GM21390 (cell line): ENCODE measurements around the gene MPRIP.
"Not testable (repeated sequence)": the region's sequence is repeated elsewhere in the genome, so short reads cannot be mapped to it uniquely, and the experiment has no call there.

Source experiments
- ATAC-seq: cut with Tn5 transposase; IDR thresholded peaks from one replicate; pipeline ENCODE4 v1.9.1; 2021; ENCODE audit not compliant: unreplicated experiment

The MPRIP gene

DNA sequence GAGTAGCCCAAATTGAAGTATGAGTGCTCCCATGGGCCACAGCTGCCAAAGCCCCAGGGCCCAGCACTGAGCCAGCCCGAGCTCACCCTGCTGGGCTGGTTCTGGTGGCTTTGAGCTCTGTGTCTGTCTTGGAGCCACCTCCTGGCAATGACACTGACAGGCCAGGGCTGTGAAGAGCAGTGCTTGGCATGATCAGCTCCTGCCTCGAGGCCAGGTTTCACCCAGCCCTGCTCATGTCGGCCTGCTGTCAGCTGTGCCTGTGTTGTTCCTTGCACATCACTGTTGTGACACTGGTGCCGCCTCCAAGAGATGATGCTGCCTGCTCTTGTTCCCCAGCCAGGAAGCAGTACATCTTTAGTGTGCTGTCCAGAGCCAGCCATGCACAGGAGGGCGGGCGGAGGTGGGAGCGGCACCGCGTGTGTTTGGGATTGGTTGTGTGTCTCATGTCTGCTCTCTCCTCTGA is 137.9 kb downstream of the MPRIP start:
- no peak for ATAC-seq

DNA sequence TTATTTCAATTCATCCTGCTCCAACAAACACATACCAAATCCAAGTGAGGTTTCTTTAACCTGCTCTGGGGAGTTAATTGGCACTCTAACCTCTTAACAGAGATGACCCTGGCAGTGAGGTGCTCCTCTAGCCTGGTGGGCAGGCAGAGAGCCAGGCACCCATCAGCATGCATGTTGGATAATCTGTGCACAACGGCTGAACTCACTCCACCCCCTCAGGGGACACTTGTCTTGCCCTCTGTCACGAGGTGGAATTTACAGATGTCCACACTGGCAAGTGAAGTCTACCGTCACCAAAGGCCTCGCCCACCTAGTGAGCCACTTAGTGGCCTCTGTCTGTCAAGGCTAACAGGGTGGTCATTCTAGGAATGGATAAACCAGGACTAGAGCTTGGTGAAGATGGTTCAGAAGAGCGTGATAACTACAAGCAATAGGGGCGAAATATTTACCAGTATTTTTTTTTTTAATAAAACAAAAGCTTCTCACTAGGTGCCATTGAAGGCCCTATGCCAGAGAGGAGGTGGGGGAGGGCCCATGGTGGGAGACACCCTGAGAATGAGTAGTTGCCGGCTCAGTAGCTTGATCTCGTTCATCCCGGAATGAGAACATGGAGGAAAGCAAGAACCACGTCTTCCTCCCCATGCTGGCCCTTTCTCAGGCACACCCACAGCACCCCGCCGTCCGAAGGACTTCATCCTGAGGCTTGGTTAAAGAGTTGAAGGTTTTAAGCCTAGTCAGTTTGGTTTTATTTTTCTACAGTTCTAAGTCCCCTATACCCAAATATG is 138.7 kb downstream of the MPRIP start:
- ATAC-seq, result no peak

DNA sequence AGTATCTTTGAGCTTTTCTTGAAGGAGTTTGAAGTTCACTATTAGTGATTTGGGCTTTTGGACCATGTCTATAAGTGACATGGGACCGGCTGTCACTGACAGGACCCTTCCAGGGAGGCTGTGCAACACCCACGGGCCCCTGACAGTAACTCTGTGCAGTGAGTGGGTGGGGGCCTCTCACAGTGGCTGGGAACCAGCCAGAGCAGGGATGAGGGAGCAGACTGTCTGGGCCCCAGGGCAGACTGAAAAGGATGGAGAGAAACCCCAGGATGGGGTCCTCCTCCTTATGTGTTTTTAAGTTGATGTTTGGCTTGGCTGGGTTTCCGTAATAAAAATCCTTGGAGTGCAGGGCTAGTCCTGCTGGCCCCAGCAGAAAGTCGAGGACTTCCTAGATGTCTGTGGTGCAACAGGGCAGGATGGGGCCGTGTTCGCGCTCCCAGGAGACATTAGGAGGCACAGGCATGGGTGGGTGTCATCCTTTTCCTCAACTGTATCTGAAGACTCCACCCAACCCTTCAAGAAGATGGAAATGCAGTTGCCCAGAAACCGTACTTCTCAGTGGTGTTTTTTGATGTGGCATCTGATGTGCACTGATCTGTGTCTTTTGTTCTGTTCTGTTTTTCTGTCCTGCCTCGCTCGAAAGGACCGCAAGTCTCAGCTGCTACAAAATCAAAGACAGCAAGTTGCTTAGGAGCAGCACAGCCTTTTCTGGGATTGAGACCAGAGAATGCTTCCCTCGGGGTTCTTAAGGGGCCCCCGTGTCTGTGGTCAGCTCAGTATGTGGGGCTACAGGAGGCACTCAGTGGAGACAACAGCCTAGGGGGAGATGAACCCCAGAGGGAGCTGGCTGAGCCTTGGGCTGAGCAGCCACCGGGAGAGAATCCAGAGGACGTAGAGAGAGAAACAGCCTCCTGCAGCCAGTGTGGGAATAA is 139.7 kb downstream of the MPRIP start:
- ATAC-seq, result no peak

DNA sequence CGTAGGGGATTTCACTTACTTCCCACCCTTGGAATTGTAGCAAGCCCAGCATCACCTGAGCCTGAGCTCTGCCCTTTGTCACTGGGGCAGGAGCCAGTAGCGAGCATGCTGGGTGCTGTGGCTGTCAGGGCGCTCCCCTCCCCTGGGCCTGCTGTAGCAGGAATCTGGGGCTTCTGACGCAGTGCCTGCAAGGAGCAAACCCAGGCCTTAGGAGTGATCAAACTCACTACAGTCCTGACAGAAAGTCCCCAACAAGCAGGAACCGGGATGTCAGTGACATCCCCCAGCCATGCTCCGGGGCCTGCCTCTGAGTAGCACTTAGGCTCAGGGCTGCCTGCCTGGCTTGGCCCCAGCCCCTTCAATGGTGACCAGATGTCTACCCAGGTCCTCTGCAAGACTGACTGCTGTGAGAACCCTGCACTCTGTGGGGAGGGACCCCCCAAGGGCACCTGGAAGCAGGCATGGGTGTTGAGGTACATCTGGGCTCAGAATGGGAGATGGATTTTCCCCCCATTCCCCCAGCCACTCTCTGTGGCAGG is 140.4 kb downstream of the MPRIP start:
- ATAC-seq, result no peak

DNA sequence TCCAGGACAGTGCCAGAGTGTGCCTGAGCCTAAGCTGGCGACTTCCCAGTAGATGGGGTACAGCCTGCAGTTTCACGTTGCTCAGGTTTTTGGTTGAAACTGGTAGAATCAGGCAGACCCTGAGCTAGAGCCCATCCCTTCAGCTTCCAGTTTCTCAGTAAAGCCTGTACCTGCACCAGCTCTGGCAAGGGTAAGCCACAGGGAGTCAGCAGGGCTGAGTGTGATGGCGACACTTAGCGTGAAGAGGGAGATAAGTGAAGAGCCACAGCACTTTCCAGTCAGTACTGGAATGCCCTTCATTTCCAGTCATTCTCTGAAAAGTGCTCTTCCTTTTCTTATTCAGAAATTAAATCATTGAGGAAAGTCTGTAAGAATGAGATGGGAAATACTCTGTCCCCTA is 141.5 kb downstream of the MPRIP start:
- no peak for ATAC-seq

DNA sequence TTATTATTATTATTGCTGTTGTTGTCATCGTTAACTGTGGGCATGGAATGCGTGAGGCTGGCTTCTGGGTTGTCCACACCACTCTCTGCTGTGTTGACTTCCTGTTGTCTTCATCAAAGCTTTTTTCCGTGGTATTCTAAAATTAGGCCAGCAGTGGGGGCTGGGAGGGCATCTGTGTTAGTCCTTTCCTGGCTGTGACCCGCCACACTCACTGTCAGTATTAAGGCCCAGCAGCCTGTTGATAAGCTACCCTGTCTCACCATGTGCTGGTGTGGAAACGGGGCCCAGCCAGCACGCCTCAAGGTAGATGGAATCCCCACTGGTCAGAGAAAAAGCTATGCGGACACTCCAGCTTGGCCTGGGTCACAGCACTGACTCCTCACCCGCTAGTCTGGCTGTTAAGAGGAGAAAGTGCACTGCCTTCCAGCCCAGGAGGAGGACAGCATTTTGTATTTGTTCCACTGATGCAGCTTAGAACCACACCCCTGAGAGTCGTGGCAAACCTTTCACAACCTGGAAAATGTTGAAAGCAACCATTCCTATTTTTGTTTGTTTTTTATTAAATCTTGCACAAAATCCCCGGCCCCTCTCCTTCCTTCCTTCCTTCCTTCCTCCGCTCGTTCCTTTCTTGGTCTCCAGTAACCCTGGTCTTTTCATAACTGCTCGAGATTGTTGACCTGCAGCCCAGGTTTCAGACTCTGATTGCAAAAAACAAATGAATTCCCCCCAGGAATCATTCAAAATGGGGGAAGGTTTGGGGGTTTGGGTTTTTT is 142.9 kb downstream of the MPRIP start:
- not testable (repeated sequence) for ATAC-seq

DNA sequence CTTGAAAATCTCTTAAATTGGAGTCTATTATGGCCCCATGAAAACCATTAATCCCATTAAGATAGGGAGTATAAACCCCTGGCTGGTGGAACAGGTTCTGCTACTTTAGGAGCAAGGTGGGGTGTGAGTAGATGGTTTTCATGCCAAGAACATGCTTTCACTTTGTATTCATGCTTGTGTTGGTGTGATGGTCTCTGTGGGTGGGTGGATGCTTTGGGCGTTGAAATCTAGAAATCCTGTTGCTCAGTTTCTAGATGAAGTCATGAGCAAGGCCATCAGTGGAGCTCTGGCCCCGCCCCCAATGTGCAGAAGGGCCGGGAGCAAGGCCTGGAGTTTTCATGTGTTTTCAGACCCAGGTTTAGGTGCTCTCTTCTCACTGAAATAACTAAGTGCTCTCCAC is 143.8 kb downstream of the MPRIP start:
- no peak for ATAC-seq

DNA sequence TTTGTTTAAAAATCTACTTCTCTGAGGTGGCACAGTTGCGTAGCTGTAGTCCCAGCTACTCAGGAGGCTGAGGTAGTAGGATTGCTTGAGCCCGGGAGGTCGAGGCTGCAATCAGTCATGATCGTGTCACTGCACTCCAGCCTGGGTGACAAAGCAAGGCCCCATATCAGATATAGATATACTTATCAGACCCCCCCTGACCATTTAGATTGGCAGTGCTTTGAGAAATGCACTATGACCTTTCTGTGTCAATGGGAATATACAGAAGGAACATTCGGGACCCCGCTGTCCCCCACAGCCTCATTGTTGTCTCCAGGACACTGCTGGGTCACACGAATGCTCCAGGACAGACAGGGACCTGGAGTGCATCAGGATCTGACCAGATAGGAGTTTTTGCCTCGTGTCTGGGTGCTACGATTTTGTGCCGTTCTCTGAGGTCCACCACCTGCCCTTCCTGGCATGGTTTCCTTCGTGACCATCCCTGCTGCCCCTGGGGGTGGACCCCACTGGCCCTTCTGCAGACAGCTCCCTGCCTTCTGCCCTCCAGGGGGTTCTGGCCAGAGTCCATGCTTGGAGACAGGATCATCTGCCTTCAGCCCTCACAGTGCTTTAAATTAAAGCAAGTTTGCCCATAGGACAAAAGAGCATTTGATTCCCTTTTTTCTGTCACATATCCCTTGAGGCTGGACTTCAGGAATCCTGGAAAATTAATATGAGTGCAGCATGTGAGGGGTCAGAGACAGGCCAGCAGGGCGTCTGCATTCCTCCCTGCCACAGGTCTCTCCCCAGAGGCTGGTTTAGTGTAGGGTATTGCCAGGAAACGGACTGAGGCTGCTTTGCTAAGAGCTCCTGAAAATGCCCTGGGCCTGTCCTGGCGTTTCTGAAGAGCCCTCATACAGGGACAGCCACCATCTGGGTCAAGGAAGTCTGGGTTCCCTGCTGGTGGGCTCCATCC is 144.6 kb downstream of the MPRIP start:
- no peak for ATAC-seq

DNA sequence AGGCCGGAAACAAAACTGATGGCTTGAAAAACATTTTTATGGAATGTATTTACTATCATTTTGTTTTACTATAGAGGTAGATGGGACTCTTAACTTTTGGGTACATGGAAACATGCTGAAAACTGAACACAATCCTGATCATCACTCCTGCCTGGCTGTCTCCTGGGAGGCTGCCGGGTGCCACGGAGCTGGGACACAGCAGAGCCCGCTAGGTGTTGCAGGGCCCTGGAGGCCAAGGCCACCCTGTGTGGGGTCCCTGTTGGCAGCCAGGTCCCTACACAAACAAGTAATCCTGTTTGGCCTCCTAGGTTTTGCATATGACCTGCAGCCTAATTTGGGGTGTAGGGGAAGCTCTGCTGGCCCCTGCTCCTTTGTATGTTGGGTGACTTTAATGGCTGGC is 146.3 kb downstream of the MPRIP start:
- no peak for ATAC-seq

DNA sequence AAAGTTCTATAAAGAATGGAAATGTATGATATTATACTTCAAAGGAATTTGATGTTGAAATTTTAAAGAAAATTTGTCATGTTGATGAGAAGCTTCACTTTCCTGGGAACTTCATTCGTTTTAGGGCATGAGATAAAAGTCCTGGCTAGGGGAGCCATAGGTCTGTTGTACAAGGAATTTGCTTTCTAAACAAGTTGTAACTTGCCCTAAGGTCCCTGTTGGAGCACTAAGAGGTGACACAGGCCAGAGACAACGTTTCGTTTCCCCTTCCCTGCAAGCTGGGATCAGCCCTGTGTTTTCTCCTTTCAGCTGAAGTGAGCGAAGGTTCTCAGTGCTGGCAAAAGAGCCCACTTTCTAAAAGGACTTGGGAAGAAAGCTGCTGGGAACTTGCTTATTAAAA is 147.3 kb downstream of the MPRIP start:
- ATAC-seq, result no peak

DNA sequence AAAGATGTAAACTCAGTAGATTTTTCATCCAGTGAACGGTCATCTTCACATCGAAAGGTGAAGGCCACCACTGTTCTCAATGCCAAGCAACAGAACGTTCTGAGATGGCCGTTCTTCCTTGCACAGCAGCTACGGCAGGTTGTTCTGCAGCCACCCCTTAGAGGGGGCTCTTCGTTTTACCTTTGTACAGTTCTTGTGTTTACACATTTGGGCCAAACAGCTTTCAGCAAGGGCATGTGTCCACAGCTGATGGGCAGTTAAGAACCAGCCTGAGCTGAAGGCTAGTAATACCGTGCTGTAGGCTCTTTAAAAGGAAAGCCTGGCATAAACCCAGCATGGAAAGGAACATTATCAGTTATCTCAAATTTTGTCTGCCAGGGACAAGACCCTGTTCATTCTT is 147.9 kb downstream of the MPRIP start:
- no peak for ATAC-seq

DNA sequence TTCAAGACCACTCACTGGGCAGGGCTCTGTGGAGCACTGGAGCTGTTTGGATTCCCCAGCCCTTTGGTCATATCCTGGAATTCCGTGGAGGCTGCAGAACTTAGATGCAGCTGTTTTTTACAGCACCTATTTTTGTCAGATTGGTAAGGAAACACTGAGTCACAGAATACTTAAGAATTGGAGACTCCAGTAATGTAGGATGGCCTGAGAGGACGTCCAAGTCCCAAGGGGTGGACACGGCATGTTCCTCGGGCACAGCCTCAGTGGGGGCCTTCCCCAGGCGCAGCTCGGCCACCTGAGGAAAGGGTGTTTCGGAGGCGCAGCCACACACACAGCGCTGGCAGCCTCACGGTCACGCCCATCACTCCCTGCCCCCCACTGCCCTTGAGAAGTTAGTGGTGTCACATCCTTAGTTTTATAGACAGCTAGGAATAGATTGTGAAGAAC is 149.1 kb downstream of the MPRIP start:
- ATAC-seq, result no peak

DNA sequence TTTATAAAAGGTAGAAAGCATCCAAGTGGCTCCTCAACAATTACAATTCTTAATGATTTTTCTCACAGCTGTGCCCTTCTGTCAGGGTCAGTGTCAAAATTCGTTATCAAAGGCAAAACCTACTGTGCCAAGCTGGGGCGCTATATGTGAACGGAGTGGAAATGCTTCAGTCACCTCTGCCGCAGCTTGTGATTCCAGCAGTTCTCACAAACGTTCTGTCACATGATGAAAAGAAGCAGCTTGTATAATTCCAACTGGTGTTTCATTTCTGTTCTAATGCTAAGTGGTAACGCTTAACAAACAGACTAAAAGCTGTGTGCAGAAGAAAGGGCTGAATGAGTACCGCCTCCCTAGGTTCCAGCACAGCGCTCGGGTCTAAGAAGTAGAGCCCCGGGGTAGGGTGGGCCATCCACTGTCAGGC is 149.7 kb downstream of the MPRIP start:
- no peak for ATAC-seq

DNA sequence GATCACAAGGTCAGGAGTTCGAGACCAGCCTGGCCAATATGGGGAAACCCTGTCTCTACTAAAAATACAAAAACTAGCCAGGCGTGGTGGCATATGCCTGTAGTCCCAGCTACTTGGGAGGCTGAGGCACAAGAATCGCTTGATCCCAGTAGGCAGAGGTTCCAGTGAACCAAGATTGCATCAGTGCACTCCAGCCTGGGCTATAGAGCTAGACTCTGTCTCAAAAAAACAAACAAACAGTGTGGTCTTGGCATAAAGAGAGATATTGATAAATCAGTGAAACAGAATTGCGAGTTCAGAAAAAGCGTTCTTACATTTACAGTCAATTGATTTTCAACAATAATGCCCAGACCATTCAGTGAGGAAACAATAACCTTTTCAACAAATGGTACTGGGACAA is 153.2 kb downstream of the MPRIP start:
- ATAC-seq, result not testable (repeated sequence)

DNA sequence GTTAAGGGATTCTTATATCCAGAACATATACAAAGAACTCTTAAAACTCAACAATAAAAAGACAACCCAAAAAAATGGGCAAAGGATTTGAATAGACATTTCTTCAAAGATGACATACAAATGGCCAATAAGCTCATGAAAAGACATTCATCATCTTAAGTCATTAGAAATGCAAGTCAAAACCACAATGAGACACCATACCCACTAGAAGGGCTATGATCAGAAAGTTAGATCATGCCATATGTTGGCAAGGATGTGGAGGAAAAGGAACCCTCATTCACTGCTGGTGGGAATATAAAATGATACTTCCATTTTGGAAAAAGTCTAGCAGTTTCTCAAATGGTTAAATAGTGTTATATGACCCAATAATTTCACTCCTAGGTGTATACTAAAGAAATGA is 154.5 kb downstream of the MPRIP start:
- ATAC-seq, result no peak

DNA sequence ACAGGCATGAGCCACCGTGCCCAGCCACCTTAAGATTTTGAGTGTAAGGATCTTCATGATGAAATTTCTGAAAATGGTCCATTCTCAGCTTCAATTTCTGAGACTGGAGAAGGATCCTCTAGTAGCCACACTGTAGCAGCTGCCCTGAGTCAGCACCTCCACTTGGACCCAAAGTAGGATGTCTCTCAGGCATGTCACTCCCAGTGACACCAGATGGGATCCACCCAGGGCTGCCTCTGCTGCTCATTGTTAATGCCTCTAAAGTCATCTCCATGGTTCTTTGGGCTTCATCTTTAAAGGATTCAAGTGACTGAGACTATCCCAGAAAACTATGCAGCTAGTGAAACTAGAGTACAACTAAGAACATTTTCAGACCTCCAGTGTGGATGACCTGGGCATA is 156.0 kb downstream of the MPRIP start:
- no peak for ATAC-seq

DNA sequence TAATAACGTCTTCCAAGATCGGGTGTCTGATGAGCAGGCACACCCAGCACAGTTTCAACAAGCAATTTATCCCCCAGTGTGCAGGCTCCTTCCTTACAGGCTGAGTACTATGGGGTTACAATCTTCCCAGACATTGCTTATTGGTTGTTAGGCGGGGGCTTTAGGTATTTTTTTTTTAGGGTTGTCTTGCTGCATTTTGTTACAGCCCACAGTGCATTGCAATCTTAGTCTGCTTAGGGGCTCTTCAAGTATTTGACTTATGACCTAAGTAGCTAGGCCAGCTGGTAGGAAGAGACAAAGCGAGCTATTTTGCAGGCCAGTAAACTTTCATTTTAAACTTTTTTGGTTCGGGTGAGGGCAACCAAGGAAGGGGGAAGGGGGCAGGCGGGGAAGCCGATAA is 158.1 kb downstream of the MPRIP start:
- ATAC-seq, result no peak

DNA sequence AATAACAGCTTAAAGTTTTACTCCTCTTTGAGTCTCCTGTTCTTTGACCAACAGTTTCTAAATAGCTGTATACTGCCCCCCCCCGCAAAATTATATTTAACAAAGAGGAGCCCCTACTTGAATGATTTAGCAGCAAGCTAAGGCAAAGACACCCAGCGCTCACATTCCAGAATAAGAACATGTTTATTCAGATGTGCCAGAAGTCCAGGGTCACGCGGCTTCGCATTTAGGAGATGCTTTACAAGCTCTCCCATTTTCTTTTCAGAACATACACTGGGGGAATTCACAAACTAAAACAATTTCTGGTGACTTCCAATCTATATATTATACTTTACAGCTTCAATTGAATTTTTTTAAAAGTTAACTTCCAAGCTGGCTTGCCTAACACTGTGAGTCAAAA is 158.6 kb downstream of the MPRIP start:
- no peak for ATAC-seq

DNA sequence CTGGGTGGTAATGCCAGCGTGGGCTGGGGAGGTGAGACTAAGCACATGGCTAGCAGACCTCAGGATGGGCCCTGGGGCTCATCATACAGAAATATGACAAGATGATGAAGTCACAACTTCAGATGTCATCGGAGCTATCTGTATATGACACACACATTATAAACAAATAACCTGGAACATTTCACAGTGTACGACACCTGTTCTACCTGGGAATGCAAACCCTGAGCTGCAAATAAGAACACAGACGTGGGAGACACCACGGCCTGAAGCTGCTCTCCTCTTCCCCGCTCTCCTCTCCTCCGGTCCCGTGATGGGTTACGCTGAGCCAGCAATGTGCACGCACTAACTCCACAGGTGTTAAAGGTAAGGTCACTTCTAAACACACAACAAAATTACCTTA is 159.0 kb downstream of the MPRIP start:
- ATAC-seq, result no peak

DNA sequence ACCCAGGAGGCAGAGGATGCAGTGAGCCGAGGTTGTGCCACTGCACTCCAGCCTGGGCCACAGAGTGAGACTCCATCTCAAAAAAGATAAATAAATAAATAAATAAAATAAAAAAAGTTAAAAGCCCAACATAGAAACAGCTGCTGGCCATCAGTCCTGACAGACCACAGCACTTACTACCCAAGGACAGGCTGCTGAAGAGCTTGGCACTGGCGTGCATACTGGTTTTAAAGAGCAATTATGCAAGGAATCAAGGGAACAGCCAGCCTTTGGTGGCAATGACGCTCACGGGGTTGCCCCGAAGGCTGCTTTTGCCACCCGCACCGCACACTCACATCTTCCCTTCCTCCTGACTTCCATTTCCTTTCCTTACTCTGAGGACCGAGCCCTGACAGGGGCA is 159.7 kb downstream of the MPRIP start:
- no peak for ATAC-seq
